SK-N-SH treated with all-trans-retinoic acid at 6 μM for 48 hours (cell line): ENCODE measurements around the gene DMRT3.

Source experiments
- ARNTL ChIP-seq: fragments of 450-650 bp; formaldehyde crosslinking; IDR thresholded peaks from 2 replicates; pipeline ENCODE4 v1.5.0; 2020; ENCODE audit warnings: low read depth, mild to moderate bottlenecking, moderate library complexity, borderline replicate concordance
- CSDC2 ChIP-seq: fragments of 250-450 bp; sonication (Bioruptor Pico); IDR thresholded peaks from 2 replicates; pipeline ENCODE4 v1.5.0; 2020; ENCODE audit warnings: mild to moderate bottlenecking, moderate library complexity
- ESRRG ChIP-seq: fragments of 250-450 bp; sonication (Bioruptor Pico); IDR thresholded peaks from 2 replicates; pipeline ENCODE4 v1.6.1; 2021; ENCODE audit warnings: mild to moderate bottlenecking
- ISL1 ChIP-seq: fragments of 250-450 bp; sonication (Bioruptor Pico); IDR thresholded peaks from 2 replicates; pipeline ENCODE4 v2.1.2; 2022; ENCODE audit warnings: mild to moderate bottlenecking, moderate library complexity
- PATZ1 ChIP-seq: fragments of 250-450 bp; sonication (Bioruptor Pico); IDR thresholded peaks from 2 replicates; pipeline ENCODE4 v1.8.0; 2020; ENCODE audit warnings: mild to moderate bottlenecking, moderate library complexity, borderline replicate concordance
- ZC3H10 ChIP-seq: fragments of 250-450 bp; sonication (Bioruptor Pico); IDR thresholded peaks from 2 replicates; pipeline ENCODE4 v1.5.1; 2021; ENCODE audit warnings: mild to moderate bottlenecking, moderate library complexity
- ZFP3 ChIP-seq: fragments of 250-450 bp; sonication (Bioruptor Pico); IDR thresholded peaks from 2 replicates; pipeline ENCODE4 v1.5.0; 2020; ENCODE audit warnings: mild to moderate bottlenecking, moderate library complexity
- ZNF565 ChIP-seq: fragments of 450-650 bp; formaldehyde crosslinking; conservative IDR thresholded peaks from 2 replicates; pipeline ENCODE4 v1.5.0; 2020; ENCODE audit warnings: low read depth, mild to moderate bottlenecking, moderate library complexity
- ZNF70 ChIP-seq: fragments of 450-650 bp; formaldehyde crosslinking; IDR thresholded peaks from 2 replicates; pipeline ENCODE4 v1.5.0; 2020; ENCODE audit warnings: mild to moderate bottlenecking, moderate library complexity
- TF ChIP-seq, protein P1 (sequence below): fragments of 250-450 bp; sonication (Bioruptor Pico); IDR thresholded peaks from 2 replicates; pipeline ENCODE4 v1.5.1; 2020; ENCODE audit warnings: low read depth, mild to moderate bottlenecking, moderate library complexity

DNA sequence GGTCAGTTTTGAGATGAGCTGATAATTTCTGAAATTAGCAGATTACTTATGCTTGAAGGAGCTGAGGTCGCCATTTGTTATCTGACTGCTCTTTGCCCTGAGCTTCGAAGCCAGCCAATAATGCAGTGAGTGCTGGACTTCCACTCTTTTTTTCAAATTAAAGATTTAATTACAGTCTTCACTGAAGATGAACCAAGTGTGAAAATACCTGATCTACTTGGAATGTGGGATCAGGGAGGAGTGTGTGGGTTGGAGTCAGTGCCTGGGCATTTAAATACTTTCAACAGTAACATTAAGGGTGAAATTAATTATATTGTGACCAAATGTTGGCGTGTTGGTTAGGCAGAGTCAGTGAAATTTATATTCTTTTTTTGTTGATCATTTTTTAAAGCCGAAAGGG is 23.9 kb upstream of the DMRT3 start:
- TF ChIP-seq ZNF565 (CRISPR knock-in tag) (no peak), ISL1 (CRISPR knock-in tag) (no peak), PATZ1 (CRISPR knock-in tag) (no peak), ARNTL (CRISPR knock-in tag) (no peak), ZFP3 (CRISPR knock-in tag) (no peak), ESRRG (CRISPR knock-in tag) (no peak), ZNF70 (CRISPR knock-in tag) (no peak), CSDC2 (CRISPR knock-in tag) (no peak), ZC3H10 (CRISPR knock-in tag) (no peak)
- TF ChIP-seq, protein P1, sequence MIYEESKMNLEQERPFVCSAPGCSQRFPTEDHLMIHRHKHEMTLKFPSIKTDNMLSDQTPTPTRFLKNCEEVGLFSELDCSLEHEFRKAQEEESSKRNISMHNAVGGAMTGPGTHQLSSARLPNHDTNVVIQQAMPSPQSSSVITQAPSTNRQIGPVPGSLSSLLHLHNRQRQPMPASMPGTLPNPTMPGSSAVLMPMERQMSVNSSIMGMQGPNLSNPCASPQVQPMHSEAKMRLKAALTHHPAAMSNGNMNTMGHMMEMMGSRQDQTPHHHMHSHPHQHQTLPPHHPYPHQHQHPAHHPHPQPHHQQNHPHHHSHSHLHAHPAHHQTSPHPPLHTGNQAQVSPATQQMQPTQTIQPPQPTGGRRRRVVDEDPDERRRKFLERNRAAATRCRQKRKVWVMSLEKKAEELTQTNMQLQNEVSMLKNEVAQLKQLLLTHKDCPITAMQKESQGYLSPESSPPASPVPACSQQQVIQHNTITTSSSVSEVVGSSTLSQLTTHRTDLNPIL (CRISPR knock-in tag), result no peak
